GM19455 (cell line): ENCODE measurements around the gene SDC3.
"Not testable (repeated sequence)": the region's sequence is repeated elsewhere in the genome, so short reads cannot be mapped to it uniquely, and the experiment has no call there.

Experiments
- ATAC-seq: cut with Tn5 transposase; IDR thresholded peaks from one replicate; pipeline ENCODE4 v1.9.1; 2021; ENCODE audit not compliant: unreplicated experiment

Gene SDC3, protein sequence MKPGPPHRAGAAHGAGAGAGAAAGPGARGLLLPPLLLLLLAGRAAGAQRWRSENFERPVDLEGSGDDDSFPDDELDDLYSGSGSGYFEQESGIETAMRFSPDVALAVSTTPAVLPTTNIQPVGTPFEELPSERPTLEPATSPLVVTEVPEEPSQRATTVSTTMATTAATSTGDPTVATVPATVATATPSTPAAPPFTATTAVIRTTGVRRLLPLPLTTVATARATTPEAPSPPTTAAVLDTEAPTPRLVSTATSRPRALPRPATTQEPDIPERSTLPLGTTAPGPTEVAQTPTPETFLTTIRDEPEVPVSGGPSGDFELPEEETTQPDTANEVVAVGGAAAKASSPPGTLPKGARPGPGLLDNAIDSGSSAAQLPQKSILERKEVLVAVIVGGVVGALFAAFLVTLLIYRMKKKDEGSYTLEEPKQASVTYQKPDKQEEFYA

GRCh38 chr1:30908696-30909364 is at the start of gene SDC3:
Gene SDC3 (minus strand): TSS chr1:30908758. CDS start chr1:30908586, 172 bp downstream.
- ATAC-seq = no peak

- ATAC-seq = no peak
These were observed 49.1 kb upstream of the SDC3 start for GRCh38 chr1:30957560-30958222.

GRCh38 chr1:30955448-30956015 is 47.0 kb upstream of the SDC3 start:
- no peak for ATAC-seq

DNA sequence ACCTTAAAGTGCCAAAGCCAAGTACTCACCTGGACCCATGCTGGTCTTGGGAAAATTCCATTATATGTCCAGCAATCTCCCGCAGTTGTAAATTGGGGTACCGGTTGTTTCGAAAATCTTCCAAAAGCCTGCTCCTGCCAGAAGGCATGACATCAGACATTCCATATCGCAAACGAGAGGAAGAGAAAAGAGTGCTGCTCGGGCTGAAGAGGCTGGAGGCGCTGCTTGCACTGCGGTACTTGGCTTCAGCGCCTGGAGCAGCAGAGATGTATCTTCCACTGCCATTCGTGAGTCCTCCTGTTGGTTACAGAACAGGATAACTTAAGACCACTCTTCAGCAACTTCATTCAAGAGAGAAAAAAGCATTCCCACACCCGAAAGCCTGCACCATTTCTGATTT is 45.1 kb upstream of the SDC3 start:
- ATAC-seq = no peak

DNA sequence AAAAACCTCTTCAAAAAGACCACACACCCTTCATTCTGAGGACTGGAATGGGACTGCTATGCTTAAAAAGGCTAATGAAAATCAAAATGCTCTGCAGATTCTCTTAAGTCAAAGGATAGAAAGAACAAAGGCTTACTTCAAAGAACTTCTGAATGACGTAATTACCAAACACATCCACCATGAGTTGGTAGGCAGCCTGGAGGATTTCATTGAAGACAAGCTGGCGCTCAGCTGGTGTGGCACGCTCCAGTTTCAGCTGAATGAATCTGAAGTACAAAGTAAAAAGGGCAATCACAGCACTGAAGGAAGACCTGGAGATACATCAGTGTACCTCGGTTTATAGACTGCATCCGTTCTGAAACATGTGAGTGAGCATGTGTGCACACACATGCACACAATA is 43.5 kb upstream of the SDC3 start:
- no peak for ATAC-seq

DNA sequence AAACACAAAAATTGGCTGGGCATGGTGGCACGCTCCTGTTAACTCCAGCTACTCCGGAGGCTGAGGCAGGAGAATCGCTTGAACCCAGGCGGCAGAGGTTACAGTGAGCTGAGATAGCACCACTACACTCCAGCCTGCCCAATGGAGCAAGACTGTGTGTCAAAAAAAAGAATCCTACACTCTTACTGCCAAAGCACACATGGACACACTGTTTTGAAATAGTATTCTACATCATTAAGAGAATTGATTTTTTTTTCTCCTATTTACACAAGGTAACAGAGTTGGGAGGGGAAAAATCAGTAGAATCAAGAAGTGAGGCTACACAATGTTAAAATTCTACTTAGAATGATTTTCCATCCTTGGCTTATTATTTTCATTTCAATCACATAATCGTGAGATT is 42.1 kb upstream of the SDC3 start:
- ATAC-seq = no peak

DNA sequence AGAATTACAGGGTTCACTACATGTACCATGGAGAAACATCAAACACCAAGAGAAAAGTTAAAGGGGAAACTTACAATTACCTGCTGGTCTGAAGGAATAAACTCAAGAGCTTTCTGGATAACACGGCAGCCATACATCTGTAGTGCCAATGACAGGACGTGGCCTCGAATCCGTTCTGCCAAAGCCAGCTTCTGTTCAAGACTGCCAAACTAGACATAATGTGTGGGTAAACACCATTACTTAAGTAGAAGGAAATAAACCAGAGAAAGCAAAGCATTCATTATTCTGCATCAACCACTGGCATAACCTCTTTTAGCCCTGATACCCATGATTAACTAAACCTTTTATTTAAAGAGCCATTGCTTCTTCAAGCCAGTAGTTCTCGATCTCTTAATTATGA is 41.5 kb upstream of the SDC3 start:
- ATAC-seq = no peak

DNA sequence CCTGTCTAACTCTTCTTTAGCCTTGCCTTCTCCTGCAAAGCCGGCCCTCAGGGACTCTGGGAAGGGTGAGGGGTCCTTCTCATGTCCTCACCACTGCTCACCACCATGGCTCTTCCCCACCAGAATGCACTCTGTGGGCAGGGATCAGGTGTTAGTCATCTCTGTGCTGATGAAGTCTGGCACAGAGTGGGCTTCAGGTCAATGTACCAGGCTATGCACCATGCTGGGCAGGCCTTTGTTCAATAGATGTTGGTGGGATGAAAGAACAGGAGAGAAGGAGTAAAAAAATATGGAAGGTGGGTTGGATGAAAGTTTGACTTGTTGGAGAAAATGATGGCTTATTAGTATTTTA is 40.9 kb upstream of the SDC3 start:
- not testable (repeated sequence) for ATAC-seq

DNA sequence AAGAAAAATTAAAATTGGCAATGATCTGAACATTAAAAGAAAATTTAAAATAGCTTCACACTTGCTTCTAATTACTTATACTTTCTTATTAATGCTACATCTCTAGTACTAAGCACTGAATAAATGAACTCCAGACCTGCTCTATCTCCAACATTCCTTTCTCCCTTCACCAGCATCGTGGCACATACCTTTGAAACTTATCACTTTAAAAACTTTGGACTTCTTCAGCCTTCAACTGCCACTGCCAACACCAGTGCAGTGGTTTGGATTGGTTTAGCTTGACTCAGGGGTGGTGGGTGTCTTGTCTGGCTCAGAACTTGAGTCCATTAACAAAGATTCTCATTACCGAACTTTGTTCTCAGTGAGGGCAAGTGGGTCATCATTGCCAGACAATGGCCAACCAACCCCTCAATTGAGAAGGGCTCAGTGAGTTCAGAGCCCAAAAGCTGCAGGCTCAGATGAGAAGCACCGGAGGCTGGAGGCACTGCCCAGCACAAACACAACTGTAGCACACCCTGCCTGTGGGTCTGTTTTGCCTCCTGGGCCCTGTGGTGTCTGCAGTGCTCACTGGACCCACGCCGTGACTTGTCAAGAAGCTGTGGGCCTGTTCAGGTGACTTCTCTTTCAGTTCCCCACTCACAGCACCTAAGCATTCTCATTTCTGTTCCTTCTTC is 40.4 kb upstream of the SDC3 start:
- ATAC-seq = not testable (repeated sequence)

DNA sequence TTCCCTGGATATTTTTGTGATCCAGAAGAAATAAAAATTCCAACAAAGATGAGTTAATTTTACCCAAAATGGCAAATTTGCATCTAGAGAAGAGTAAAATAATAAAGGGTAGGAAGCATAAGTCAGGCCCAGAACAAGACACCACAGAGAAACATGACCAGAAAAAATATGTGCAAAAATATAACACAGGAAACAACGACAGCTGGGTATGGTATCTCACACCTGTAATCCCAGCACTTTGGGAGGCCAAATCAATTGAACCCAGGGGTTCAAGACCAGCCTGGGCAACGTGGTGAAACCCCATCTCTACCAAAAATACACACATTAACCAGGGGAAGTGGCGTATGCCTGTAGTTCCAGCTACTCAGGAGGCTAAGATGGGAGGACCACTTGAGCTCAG is 39.7 kb upstream of the SDC3 start:
- ATAC-seq = no peak

DNA sequence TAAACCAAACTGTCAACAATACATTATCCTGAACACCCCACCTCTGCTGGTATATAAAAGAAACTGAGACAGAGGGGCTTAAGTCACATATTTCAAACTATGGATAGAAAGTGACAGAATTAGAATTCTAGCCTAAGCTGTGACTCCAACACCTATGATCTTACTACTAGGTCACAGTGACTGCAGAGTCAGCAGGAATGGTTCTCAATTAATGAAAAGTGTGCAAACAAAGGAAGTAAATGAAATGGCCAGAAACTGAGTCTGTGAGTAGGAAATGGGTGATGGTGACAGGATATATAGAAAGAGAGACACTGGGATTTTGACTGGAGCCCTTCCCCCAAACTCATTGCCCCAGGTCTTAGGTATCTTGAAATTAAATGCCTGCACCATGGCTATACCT is 38.7 kb upstream of the SDC3 start:
- no peak for ATAC-seq

GRCh38 chr1:30942326-30942963 is 33.9 kb upstream of the SDC3 start:
- no peak for ATAC-seq

DNA sequence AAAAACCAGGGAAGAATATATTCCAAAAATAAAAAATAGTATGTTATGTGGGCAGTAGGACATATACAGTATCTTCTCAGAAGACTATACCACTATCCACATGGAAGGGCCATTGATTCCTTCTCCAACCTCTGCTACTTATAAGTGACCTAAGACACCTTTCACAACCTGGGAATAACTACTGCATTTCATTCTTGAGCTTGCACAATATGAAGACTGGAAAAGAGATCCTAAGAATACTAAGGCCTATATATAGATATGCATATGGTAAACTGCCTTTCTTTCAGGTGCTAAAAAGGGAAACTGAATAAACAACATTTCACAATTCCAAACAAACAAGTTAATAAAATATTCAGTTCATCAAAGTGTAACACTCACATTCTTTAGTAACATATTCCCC is 32.0 kb upstream of the SDC3 start:
- no peak for ATAC-seq

GRCh38 chr1:30936541-30937171 is 28.1 kb upstream of the SDC3 start:
- ATAC-seq = no peak

GRCh38 chr1:30935758-30936157 is 27.2 kb upstream of the SDC3 start:
- not testable (repeated sequence) for ATAC-seq

DNA sequence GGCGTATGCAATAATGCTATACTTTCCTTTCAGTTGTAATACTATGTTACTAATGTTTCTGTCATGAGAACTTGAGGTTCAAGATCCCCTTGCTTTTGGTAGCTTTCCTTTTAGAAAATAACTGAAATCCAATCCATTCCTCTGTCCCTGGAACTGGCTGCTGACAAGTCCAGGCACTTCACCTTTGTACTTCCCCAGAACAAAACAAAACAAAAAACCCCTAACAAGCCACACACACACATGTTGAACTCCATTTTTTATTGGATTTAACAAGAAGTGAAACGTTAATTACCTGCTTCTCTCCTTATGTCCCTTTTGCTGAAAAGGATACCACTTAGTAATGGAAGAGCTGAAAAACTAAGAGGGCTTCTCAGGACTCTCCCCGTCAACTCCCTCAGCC is 26.1 kb upstream of the SDC3 start:
- no peak for ATAC-seq

GRCh38 chr1:30933874-30934252 is 25.3 kb upstream of the SDC3 start:
- no peak for ATAC-seq

DNA sequence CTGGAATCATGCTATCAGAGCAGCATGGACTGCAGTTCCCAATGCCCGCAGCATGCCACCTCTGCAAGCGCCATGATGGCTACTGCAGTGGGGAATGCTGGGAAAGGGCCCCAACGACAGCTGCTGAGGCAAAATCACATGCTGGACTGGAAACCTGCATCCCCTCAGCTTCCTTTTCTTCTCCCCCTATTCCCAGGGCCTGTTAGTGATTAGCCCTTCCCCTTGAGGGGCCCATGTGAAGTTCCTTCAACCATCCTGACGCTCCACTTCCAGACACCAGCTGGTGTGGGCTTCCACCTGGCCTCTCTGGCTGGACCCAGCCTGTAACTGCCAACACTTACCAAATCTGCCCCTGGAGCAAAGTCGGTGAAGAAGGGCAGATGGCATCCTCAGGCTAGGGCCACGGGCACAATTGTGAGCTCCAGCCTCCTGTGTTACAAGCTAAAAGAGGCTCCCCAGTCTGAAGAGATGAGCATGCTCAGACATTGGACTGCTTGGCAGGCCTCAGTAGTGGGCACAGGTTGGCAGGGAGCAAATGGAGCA is 22.1 kb upstream of the SDC3 start:
- ATAC-seq = no peak

GRCh38 chr1:30929944-30930525 is 21.5 kb upstream of the SDC3 start:
- ATAC-seq = no peak
